GM21528 (cell line): ENCODE measurements around the gene PIP5KL1.
"Not testable (repeated sequence)": the region's sequence is repeated elsewhere in the genome, so short reads cannot be mapped to it uniquely, and the experiment has no call there.

Experiments used
- ATAC-seq: cut with Tn5 transposase; IDR thresholded peaks from one replicate; pipeline ENCODE4 v1.9.1; 2021; ENCODE audit warnings: mild to moderate bottlenecking, moderate library complexity; ENCODE audit not compliant: unreplicated experiment, low FRiP score

The PIP5KL1 gene

DNA sequence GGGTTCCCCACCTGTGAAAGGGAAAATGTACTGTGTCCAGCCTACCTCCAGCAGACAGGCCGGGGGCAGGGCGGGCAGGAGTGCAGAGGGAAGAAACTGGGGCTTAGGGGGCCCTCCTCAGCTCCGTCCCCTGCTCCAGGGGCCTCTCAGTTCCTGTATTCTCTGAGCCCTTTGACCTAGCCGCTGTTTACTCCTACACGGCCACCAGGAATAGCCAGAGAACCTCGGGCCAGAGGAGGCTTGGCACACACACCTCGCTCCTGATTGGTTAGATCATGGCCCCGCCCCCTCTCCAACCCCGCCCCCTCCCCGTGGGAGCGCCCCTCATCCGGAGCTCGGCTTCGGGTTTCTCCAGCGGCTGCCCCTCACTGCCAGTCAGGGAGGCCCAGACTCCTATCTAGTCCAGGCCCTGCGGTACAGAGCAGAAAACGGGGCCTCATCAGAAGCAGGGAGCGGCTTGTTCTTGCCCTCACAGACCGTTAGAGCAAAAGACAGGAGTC, 33.3 kb downstream of the PIP5KL1 start:
- ATAC-seq, result no peak

- ATAC-seq, result no peak
Observed at GRCh38 chr9:127896395-127897192, 34.0 kb downstream of the PIP5KL1 start.

DNA sequence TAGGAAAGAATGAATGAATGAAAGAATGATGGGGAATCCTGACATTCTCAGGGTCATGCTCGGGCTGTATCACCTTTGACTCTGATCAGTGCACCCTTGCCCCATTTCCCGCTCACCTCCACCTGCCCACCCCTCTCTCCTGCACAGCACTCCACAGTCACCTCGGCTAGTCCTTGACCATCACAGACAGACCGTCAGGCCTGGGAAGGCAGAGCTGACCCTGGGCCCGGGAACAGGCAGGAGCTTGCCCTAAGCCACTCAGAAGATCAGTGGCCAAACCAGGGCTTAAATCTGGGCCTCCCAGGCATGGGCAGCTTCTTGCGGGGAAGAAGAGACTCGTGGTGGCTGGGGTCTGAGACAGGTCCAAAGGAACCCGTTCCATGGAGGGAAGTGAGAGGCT, 34.8 kb downstream of the PIP5KL1 start:
- no peak for ATAC-seq

GRCh38 chr9:127893392-127893791, 37.2 kb downstream of the PIP5KL1 start:
- no peak for ATAC-seq

DNA sequence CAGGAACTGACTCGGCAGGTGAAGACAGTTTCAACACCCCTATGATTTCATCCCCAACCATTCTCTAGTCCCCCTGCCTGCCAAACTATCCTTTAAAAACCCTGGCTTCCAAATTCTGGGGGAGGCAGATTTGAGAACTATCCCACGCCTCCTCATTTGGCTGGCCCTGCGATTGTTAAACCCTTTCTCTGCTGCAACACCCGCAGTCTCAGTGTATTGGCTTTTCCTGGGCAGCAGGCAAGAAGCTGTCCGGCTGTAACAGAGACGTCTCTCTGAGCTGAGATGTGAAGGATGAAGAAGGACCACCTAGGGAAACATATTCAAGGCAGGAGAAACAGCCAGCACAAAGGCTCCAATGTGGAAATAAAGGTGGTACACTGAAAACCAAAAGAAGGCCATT, 37.7 kb downstream of the PIP5KL1 start:
- no peak for ATAC-seq

GRCh38 chr9:127890053-127890452, 40.5 kb downstream of the PIP5KL1 start:
- no peak for ATAC-seq

DNA sequence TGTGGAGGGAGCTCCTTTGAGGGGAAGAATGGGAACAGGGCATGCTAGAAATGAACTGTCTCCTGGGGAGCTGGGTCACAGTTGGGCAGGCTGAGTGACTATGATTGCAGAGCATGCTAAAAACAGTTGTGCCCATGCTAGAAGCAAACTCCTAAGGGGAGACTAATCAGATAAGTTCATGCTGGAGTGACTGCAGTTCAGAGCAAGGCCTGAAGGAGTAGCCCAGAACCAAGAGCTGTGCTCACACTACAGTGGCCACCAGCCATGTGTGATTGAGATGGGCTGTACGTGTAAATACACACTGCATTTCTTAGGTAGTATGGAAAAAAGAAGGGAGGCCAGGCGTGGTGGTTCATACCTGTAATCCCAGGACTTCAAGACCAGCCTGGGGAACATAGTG, 42.8 kb downstream of the PIP5KL1 start:
- ATAC-seq, result no peak

GRCh38 chr9:127886401-127886972, 44.1 kb downstream of the PIP5KL1 start:
- ATAC-seq, result no peak

DNA sequence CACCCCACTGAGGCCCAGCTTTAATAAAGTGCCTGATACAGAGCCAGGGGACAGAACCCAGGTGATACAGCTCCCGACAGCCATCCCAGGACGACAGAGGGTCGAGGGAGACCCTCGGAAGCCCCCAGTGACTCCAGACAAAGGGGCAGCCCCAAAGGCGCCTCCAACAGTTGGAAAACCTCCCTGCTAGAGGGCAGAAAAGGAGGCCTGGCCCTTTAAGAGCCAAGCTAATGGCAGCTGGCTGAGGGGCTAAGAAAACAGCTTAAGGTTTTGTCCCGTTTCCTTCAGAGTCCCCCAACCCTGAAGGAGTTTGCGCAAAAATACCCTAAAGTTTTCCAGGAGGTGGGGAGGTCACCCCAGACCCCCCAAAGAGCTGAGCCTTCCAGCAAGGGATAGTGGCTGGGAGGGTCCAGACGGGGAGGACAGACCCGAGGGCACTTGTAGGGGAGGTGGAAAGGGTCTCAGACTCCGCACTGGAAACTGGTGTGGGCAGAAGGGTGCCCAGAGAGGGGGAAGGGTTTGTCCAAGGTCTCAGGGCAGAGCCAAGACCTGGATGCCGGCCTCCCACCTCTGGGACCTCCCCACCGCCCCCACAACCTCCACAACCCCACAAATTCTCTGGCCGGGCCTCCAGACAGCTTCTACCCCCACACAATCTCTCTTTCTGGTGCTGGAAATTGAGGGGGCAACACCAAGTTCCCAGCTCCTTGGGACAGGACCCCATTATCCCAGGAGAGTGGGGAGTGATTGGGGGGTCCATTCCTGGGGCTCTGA, 44.9 kb downstream of the PIP5KL1 start:
- no peak for ATAC-seq

DNA sequence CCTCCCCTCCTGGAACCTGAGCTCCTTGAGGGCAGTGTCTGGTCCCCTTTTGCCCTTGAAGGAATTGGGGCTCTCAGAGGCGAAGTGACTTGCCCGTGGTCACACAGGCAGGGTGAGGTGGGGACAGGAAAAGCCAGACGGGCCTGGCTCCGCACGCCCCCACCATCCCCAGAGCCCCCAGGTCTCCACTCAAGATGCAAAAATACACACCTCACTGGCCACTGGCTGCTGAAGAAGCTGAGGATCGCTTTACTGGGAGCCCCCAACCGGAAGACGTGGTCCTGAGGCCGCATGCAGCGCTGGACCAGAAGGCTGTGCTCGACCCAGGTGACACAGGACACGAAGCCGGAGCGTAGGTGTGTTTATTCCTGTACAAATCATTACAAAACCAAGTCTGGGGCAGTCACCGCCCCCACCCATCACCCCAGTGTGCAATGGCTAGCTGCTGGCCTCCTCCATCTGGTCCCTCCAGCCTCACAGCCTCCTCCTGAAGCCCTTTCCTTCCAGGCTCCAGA, 45.5 kb downstream of the PIP5KL1 start:
- ATAC-seq, result no peak

DNA sequence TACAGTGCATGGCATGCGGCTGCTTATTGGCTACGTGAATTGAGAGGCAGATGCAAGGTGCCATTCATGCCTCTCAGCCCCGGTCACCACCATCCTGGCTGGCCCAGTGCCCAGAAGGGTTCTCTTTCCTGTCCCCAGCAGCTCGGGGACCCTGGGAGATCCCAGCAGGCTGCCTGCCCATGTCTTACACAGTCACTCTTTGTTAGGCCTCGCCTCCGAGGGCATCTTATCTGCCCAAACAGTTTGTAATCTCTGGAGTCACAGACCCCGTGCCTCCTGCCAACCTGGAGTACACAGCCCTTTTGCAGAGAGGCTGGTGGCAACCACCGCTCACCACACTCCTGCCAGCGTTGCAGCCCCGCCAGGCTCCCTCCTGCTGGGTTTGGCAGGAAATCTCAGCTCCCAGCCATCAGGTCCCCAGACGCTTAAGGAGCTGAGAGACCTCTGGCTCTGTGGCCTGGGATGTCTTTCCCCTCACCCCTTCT, 46.1 kb downstream of the PIP5KL1 start:
- no peak for ATAC-seq

- no peak for ATAC-seq
Observed at GRCh38 chr9:127883959-127884358, 46.6 kb downstream of the PIP5KL1 start.

DNA sequence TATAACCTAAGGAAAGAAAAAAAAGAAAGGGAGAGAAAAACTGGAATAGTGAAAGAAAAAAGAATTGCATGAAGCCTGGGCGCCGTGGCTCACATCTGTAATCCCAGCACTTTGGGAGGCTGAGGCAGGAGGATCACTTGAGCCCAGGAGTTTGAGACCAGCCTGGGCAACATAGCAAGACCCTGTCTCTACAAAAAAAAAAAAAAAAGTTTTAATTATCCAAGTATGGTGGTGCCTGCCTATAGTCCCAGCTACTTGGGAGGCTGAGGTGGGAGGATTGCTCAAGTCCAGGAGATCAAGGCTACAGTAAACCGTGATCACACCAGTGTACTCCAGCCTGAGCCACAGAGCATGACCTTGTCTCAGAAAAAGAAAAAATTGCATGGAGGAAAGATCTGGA, 48.9 kb downstream of the PIP5KL1 start:
- not testable (repeated sequence) for ATAC-seq

DNA sequence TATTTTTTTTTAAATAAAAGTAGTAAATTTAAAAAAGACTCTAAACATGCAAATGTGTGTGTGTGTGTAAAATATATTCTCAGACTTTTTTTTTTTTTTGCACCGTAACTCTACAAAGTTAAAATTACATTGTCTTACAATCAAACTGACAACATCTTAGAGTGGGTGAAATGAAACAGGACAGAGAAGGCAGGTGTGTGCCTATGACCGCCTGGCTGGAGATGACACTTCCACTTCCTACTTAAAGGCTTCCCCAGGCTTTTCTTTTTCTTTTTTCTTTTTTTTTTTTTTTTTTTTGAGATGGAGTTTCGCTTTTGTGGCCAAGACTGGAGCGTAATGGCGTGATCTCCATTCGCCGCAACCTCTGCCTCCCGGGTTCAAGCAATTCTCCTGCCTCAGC, 50.4 kb downstream of the PIP5KL1 start:
- no peak for ATAC-seq

- ATAC-seq, result no peak
Observed at GRCh38 chr9:127878652-127879390, 51.8 kb downstream of the PIP5KL1 start.

DNA sequence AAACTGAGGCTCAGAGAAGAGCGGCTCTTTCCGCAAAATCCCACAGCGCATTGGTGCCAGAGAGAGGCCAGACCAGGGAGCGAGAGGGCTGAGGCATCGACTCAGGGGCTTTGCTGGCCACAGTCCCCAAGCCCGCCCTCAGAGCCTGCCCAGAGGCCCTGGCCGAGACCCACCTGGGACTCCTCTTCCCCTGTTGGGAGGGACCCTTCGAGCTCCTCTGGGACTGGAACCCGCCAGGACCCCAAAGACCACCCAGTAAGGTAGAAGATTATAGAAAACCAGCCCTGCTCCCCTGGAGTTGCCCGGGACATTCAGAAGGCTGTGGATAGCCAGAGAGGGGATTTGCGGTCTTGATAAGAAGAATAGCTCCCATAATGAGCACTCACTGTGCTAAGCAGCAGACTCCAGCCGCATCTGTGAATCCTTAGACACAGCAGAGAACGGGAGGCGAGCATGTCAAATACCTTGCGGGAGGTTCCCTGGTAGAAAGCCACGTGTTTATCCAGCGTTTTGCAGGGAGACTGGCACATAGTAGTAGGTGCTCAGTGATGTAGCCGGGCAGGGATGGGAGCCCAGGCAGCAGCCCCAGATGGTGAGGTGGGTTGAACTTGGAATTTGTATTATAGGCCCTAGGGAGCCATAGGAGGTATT, 52.5 kb downstream of the PIP5KL1 start:
- ATAC-seq, result no peak

DNA sequence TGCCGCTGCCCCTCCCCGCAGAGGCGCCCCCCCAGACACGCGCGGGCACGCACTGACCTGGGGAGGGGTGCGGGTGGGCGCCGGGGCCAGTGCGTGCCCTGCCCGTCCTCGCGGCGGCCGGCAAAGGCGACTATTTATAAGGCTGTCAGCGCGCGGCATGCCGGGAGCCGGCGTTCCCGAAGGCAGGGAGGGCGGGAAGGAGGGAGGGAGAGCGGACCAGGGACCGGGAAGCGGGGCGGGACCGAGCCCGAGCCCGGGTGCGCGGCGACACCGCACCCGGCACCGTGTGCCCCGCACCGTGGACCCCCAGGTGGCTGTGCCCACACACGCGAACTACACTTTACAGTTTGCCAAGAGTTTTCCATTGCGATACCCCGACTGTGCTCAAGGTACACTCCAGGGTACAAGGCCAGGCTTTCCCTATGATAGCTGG, 53.0 kb downstream of the PIP5KL1 start, which contains the start of gene AK1:
TSS of gene AK1 (minus strand) at position 110 of the 433 bp plus-strand sequence. CDS start 3,058 bp downstream, outside the sequence.
- no peak for ATAC-seq

DNA sequence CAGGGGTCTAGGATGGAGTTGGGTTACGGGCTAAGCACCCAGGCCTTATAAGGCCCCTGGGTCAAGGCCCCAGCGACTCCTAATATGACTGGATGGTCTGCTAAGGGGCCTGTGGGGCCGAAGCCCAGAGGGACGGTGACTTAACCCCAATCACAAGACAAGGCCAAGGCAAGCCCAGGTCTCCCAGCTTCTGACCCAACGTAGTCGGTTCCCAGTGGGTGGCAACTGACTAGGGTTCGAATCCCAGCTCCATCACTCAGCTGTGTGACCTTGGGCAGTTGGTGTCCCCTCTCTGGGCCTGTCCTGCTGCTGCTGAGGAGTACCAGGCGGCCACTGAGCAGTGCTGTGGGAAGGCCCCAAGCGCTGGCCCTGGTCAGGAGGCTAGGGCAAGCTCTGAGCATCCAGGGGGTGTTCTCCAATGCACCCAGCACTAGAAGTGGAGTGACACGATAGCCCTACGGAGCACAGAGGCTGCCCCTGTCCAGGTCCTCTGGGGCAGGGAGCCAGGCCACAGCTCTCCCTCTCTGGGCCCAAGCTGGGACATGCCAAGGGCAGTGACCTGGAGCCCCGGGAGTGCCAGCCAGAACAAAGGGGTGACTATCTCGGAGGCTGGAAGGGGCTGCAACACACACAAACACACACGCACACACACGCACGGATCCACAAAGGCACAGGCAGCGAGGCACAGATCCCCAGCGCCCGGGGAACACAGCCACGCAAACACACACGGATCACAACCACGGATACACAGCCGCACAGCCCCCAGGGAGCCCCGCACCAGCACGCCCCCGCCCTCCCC, 53.6 kb downstream of the PIP5KL1 start:
- no peak for ATAC-seq
